Amygdala (tissue), 56 donors: Measurements from ENCODE around the gene DLG4.
A peak's percentile ranks its signal among the peaks of the same experiment; 100 is the strongest.
"Not testable (repeated sequence)": the region's sequence is repeated elsewhere in the genome, so short reads cannot be mapped to it uniquely, and the experiment has no call there.

Experiments used
- DNase-seq, 56 donors: peaks; one replicate each; lab custom pipeline; 2025; lab: John Stamatoyannopoulos, UW

The DLG4 gene

GRCh38 chr17:7195971-7196370, 23.7 kb downstream of the DLG4 start:
- no peak for DNase-seq

GRCh38 chr17:7192271-7192937, 27.2 kb downstream of the DLG4 start:
- DNase-seq, result no peak

GRCh38 chr17:7191571-7192270, 27.9 kb downstream of the DLG4 start:
- DNase-seq, result peak in 24 of 56 donors; percentile 8 to 65 (median 22)

DNA sequence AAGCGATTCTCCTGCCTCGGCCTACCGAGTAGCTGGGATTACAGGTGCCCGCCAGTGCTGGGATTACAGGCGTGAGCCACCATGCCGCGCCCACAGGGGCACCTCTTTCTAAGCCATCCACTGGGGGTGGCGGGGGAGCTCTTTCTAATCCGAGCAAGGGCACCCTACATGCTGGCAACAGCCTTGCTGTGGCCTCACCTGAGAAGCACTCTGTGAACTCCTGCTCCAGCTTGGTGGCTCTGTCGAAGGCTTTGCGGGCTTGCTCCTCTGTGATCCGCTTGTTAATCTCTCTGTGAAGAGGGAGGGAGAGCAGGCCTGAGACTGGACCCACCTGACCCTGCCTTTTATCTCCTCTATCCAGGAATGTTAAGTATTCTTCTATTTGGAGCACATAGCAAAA, 28.6 kb downstream of the DLG4 start:
- no peak for DNase-seq

- no peak for DNase-seq
Measured at GRCh38 chr17:7190276-7190917, 29.2 kb downstream of the DLG4 start.

GRCh38 chr17:7186241-7186640, 33.4 kb downstream of the DLG4 start:
- no peak for DNase-seq

GRCh38 chr17:7184647-7185046, 35.0 kb downstream of the DLG4 start:
- DNase-seq, result no peak

GRCh38 chr17:7184091-7184488, 35.5 kb downstream of the DLG4 start:
- DNase-seq, result peak in 9 of 56 donors; percentile 0 to 48 (median 21)

DNA sequence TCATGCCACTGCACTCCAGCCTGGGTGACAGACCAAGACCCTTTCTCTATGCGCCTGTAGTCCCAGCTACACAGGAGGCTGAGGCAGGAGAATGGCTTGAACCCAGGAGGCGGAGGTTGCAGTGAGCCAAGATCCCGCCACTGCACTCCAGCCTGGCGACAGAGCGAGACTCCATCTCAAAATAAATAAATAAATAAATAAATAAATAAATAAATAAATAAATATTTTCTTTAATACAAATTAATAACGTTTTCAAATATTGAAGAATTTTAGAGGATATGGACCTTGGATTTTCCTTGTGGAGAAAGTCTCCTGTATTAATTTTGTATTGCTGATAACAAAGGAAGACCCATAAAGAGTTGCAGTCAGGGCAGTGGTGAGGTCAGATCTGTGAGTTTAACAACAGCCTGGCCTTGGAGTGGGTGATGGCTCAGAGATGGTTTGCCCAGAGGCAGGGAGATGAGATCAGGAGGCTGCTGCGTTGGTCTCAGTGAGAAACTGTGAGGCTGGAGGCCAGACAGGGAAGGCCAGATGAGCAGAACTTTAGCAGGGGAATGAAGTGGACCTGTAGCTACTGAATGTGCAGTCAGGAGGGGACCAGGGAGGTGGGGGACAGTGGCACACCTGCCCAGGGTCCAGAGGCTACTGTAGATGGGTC, 36.1 kb downstream of the DLG4 start:
- no peak for DNase-seq

- DNase-seq, result not testable (repeated sequence)
Measured at GRCh38 chr17:7182101-7182500, 37.5 kb downstream of the DLG4 start.

GRCh38 chr17:7179317-7180254, 40.0 kb downstream of the DLG4 start, which contains the start of gene ASGR1:
TSS of gene ASGR1 (minus strand) at chr17:7179370. CDS start at chr17:7178563, 807 bp downstream.
- DNase-seq, result no peak

DNA sequence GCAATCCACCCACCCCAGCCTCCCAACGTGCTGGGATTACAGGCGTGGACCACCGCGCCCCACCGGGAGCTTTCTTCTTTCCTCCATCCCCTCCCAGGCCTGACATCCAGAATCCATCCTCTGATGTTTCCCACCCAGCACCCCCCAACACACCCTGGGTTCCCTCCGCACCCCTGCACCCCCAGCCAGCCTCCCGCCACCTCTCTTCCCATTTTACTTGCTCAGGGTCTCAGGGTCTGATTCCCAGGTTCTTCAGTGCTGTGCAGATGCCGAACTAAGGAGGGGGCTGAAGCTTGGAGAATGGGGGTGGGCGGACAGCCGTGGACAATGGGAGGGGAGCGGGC, 40.7 kb downstream of the DLG4 start:
- no peak for DNase-seq

- no peak for DNase-seq
Measured at GRCh38 chr17:7177954-7178477, 41.6 kb downstream of the DLG4 start.

- DNase-seq, result peak in 45 of 56 donors; percentile 13 to 71 (median 42)
Measured at GRCh38 chr17:7177191-7177953, 42.3 kb downstream of the DLG4 start.

DNA sequence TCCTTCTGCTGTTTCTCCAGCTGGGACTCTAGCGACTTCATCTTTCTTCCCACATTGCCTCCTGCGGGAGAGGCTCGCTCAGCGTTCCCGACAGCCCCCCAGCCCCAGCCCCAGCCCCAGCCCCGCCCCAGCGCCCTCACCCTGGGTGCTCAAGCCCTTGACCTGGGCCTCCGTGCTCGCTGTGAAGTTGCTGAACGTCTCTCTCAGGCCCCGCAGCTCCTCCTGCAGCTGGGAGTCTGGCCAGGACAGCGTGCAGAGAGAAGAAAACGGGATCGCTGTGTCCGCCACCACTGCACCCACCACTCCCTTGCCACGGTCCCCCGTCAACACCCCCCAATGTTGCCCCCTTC, 42.8 kb downstream of the DLG4 start:
- DNase-seq, result peak in 1 of 56 donors; percentile 14

- DNase-seq, result no peak
Measured at GRCh38 chr17:7176107-7176840, 43.4 kb downstream of the DLG4 start.

GRCh38 chr17:7175330-7175733, 44.3 kb downstream of the DLG4 start:
- no peak for DNase-seq

GRCh38 chr17:7174603-7175326, 44.9 kb downstream of the DLG4 start:
- no peak for DNase-seq
